ENCODE data around the gene SLC25A26.

DNA sequence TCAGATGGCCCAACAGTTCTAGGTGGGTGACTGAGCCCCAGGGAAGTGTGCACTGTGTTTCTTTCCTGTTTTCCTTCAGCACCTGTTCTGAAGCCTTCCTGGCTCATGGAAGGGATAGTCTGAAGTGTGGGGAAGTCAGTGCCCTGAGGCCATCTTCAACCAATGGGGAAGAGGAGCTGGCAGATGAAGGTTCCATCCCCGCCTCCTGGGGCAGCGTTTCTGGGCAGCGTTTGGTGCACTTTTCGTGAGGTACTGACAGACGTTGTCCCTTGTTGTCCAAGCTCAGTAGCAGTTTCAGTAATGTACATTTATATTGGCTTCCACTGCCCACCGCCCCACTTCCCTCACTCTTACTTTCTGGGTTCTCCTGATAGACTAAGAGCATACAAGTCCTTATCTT, 42.6 kb upstream of the SLC25A26 start:
- TF ChIP-seq EZH2 (IDR thresholded peaks at IDR 0.05) (no peak), POLR2AphosphoS5 (IDR thresholded peaks at IDR 0.05; ENCODE audit: borderline replicate concordance, low read depth, low read length) (no peak)
